LNCaP clone FGC (cell line): ENCODE data around the gene FST.
A peak's percentile ranks its signal among the peaks of the same experiment; 100 is the strongest.

Experiments used
- DNase-seq: peaks from one replicate; pipeline ENCODE4 v3.0.0-alpha.2; 2011; ENCODE audit warnings: low read depth
- H3K4me3 ChIP-seq: 2 replicates; pipeline ENCODE4 v1.5.1; 2011; ENCODE audit warnings: mild to moderate bottlenecking, low read depth, low read length, control low read depth
- CTCF ChIP-seq: IDR thresholded peaks from 2 replicates; pipeline ENCODE4 v1.5.1; 2012; ENCODE audit warnings: mild to moderate bottlenecking; ENCODE audit not compliant: control insufficient read depth, insufficient read depth; ENCODE audit errors: extremely low read depth

The FST gene

GRCh38 chr5:53472720-53473510 lies 7.5 kb upstream of the FST start:
- no peak for DNase-seq
- H3K4me3 ChIP-seq = no peak overlapping the region
- TF ChIP-seq CTCF = no peak

- TF ChIP-seq CTCF = no peak
- no peak for DNase-seq
- no peak overlapping the region for H3K4me3 ChIP-seq
Measured at GRCh38 chr5:53473633-53474032, 6.8 kb upstream of the FST start.

GRCh38 chr5:53475320-53475719 lies 5.1 kb upstream of the FST start:
- no peak for DNase-seq
- TF ChIP-seq CTCF = no peak
- H3K4me3 ChIP-seq = no peak overlapping the region

GRCh38 chr5:53476019-53476418 lies 4.4 kb upstream of the FST start:
- no peak overlapping the region for H3K4me3 ChIP-seq
- no peak for TF ChIP-seq CTCF
- DNase-seq = no peak

GRCh38 chr5:53476531-53477480 lies 3.6 kb upstream of the FST start:
- no peak for DNase-seq
- H3K4me3 ChIP-seq = no peak overlapping the region
- no peak for TF ChIP-seq CTCF

- DNase-seq = no peak
- H3K4me3 ChIP-seq = no peak overlapping the region
- TF ChIP-seq CTCF = peak; percentile 75
Measured at GRCh38 chr5:53478411-53479044, 1.9 kb upstream of the FST start.
